Choroid plexus epithelial cell (primary cell): ENCODE results near the gene FAM83F.

Experiments
- DNase-seq: peaks from one replicate; pipeline ENCODE4 v3.0.0-alpha.2; 2010; ENCODE audit warnings: low read depth
- H3K4me3 ChIP-seq: 2 replicates; pipeline ENCODE4 v1.5.1; 2011; ENCODE audit warnings: low read depth, mild to moderate bottlenecking, control low read depth, low read length, moderate library complexity
- TF ChIP-seq, protein P1 (sequence below): conservative IDR thresholded peaks from 2 replicates; pipeline ENCODE4 v1.5.1; 2011; ENCODE audit warnings: low read depth, mild to moderate bottlenecking, control low read depth, inconsistent platforms, low read length, moderate library complexity

FAM83F gene

DNA sequence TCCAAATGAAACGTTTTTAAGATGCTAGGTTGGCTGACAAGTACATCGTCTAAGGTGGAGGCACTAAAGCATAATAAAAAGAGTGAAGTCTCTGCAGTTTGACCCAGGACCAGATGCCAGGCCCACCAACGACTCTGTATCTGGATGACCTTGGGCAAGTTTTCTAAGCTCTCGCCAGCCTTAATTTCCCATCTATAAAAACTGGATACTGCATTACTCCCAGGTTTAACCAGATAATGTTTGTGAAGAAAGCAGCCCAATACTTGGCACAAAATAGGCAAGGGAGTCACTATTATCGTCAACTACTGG, 49.0 kb downstream of the FAM83F start:
- TF ChIP-seq, protein P1, sequence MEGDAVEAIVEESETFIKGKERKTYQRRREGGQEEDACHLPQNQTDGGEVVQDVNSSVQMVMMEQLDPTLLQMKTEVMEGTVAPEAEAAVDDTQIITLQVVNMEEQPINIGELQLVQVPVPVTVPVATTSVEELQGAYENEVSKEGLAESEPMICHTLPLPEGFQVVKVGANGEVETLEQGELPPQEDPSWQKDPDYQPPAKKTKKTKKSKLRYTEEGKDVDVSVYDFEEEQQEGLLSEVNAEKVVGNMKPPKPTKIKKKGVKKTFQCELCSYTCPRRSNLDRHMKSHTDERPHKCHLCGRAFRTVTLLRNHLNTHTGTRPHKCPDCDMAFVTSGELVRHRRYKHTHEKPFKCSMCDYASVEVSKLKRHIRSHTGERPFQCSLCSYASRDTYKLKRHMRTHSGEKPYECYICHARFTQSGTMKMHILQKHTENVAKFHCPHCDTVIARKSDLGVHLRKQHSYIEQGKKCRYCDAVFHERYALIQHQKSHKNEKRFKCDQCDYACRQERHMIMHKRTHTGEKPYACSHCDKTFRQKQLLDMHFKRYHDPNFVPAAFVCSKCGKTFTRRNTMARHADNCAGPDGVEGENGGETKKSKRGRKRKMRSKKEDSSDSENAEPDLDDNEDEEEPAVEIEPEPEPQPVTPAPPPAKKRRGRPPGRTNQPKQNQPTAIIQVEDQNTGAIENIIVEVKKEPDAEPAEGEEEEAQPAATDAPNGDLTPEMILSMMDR: no peak
- no peak for DNase-seq
- H3K4me3 ChIP-seq: peak overlapping the region; percentile 55

DNA sequence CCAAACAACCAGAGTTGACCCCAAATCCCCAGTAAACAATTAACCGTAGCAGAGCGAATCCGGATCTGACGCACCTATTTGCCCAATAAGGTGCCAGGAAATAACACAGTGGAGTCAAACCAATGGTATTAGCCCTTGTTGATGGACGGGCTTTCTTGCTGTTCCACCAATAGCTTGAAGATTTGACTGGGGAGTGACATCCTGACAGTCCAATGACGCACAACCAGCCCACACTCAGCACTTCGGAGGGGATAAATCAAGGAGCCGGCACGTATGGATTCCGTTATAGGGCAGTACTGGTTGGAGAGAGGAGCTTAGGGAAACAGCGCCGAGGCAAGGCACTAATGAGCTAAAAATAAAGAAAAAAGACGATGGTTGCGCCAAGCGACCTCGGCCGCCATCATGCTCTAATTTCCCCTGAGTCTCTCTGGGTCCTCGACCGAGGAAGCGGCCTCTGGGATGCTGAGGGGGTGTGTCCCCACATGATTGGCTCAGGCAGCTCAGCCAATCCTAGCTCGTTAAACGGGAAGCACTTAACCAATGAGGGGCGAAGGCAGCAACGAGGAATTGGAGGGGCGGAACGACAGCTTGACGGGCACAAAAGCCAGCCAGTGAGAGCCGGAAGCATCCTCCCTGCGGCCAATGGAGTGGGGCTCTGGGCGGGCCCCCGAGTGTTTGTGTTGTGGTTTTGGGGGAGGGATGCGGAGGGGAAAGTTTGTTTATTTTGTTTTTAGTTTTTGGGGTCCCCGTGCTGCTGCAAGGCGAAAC, 49.5 kb downstream of the FAM83F start:
- TF ChIP-seq, protein P1: no peak
- peak; percentile 100 for DNase-seq

DNA sequence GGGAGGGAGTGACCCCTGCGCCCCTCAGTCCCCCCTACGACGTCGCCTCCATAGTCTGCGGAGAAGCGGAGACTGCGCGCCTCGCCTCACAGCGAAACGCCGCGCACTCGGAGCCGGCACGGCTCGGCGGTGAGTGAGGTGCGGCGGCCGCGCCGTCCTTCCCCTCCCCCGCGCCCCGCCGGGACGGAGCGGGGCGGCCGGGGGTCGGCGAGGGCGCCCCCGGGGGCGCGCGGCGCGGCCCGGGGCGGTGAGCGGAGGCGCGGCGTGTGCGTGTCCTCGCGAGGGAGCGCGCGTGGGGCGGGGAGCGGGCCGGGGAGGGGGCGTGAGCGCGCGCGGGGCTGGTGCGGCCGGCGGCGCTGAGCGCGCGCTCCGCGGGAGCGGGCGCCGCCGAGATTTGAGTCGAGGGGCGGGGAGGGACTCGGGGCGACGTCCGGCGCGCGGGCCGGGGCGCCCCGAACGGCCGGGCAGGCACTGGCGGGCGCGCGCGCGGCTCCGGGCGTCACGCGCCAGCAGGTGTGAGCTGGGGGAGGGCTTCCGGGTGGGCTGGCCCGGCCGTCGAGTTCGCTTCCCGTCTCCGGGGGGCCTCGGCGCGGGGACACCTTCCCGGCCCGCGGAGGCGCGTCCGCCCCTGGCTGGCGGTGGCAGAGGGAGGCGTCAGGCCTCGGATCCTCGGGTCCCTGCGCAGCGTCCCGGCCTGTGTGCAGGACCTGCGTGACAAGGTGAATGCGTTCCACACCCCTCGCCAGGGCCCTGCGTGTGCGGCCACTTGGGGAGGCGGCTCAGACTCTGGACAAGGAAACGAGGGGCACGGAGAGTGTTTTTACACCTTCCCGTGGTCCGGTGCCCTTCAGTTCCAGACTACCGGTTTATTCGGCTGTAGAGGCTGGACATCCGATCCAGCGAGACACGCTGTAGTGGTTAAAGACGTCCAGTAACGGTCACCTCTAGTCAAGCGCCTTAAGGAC, 50.4 kb downstream of the FAM83F start:
- DNase-seq: peak; percentile 28

More for the DNA sequence above, 49.5 kb downstream of the FAM83F start:
- H3K4me3 ChIP-seq: peak overlapping the region; percentile 96

DNA sequence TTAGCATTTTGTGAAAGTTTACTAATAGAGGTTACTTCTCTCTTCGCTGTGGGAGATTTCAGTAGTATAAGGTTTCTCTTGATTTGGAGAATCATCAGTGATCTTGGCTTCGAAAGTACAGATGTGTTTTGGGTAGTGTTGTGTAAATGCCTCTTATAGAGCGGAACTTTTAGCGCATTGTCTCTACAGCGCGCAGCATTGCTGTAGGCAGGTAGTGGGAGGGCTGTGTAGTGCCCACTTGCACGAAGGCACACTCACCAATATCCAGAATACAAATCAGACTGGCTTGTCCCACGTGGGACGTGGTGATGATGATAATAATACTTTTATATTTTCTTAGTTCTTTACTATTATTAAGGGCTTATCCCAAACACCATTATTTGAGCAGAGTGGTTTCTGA, 51.4 kb downstream of the FAM83F start:
- H3K4me3 ChIP-seq: no peak overlapping the region
- TF ChIP-seq, protein P1: no peak
- no peak for DNase-seq

More for the DNA sequence above, 50.4 kb downstream of the FAM83F start:
- TF ChIP-seq, protein P1: no peak
- peak overlapping the region; percentile 96 for H3K4me3 ChIP-seq

DNA sequence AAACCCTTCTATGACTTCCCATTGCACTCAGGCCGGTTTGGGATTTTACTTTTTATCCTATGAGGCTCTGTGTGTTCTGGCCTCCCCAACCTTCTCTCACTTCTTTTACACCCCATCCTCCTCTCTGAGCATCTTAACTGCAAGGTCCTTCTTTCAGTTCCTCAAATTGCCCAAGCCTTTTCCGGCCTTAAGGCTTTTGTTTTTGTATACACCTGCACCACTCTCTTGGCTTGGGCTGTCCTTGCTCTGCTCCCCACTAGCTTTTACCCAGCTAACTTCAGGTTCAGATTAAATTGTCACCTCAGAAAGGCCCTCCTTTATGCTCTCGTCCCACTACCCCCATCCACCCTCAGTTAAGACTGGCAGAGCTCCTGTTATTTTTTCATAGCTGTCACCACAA, 55.5 kb downstream of the FAM83F start:
- H3K4me3 ChIP-seq: no peak overlapping the region
- no peak for DNase-seq
- TF ChIP-seq, protein P1: no peak

DNA sequence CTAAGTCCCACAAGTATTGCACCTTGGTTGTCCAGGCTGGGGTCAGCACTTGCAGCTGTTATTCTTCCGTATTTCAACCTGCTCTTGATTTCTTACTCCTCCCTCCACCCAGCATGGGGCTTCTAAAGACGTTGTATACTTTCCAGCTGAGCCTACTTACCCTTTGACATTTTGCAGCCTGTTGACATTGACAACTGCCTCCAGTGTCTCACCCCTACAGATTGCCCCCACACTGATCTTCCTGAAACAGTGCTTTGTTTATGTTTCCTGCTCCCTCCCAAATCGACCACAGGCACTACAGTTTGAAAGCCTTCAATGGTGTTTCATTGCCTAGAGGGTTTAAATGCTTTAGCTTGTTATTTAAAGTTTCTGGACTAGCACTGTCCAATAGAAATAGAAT, 56.6 kb downstream of the FAM83F start:
- H3K4me3 ChIP-seq: no peak overlapping the region
- DNase-seq: peak; percentile 49
- TF ChIP-seq, protein P1: no peak

DNA sequence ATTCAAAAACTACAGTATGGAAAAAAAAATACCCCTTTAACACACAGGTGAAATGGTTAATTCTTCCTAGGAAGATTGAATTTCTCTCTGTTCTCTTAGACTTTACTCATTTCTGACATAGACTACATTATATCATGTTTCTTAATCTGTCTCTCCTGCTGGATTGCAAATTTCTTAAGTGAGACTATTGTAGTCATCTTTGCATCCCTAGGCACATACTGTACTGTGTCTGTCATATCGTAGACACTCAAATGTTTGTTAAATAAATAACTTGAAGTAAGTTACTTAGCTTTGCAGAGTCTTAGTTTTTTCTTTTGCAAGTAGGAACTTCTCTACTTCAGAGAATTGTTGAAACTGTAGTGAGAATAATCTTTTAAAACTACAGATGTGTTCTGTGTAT, 58.7 kb downstream of the FAM83F start:
- TF ChIP-seq, protein P1: no peak
- no peak overlapping the region for H3K4me3 ChIP-seq
- DNase-seq: no peak
